ENCODE results near the gene ZNF792.

The ZNF792 gene

GRCh38 chr19:34910770-34911169 lies 53.3 kb downstream of the ZNF792 start:
- TF ChIP-seq, protein P1, sequence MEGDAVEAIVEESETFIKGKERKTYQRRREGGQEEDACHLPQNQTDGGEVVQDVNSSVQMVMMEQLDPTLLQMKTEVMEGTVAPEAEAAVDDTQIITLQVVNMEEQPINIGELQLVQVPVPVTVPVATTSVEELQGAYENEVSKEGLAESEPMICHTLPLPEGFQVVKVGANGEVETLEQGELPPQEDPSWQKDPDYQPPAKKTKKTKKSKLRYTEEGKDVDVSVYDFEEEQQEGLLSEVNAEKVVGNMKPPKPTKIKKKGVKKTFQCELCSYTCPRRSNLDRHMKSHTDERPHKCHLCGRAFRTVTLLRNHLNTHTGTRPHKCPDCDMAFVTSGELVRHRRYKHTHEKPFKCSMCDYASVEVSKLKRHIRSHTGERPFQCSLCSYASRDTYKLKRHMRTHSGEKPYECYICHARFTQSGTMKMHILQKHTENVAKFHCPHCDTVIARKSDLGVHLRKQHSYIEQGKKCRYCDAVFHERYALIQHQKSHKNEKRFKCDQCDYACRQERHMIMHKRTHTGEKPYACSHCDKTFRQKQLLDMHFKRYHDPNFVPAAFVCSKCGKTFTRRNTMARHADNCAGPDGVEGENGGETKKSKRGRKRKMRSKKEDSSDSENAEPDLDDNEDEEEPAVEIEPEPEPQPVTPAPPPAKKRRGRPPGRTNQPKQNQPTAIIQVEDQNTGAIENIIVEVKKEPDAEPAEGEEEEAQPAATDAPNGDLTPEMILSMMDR (IDR thresholded peaks at IDR 0.05; ENCODE audit: insufficient read depth, low read depth, low read length, missing control alignments): no peak
- no peak for DNase-seq (ENCODE audit: low read depth)
- no peak overlapping the region for H3K4me3 ChIP-seq (ENCODE audit: low read depth, low read length)
